ENCODE results near the gene RALY. TPM values are rescaled to one million over a fixed set of nuclear protein-coding genes. Genes with fewer than 3 reads are reported as not detected.

Gene RALY
- total RNA-seq, 6 donors from 2014 or later: 116 to 157 (median 147) TPM

DNA sequence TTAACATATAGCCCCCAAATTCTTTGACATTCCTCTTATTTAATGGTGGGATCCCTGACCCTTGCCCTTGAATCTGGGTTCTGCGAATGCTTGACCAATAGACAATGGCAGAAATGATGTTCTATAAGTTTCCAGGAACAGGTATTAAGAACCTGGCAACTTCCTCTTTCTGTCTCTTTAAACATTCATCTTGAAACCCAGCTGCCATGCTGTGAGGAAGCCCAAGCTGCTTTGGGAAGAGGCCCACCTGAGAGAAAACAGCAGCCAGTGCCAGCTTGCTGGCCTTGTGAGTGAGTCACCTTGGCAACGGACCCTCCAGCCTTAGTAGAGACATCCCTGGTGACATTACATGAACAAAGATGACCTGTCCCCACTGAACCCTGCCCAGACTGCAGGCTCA lies 45.2 kb upstream of the RALY start:
- Histone ChIP-seq H3K9me3 (peaks cover 13 to 22% (median 17%) of the 10 kb centered on the region in 4 donors), H3K27me3 (no peaks in the 10 kb centered on the region), H3K4me3 (no peak overlapping the region), H3K27ac (no peak overlapping the region), H3K4me1 (no peaks in the 10 kb centered on the region), H3K36me3 (no peaks in the 10 kb centered on the region)
- ATAC-seq (ENCODE audit: low FRiP score in 2 of 2) (no peak), DNase-seq (no peak)
- WGBS, 2 donors: 86 to 96% methylated on average over 2 of the region's 2 CpGs
- TF ChIP-seq POLR2AphosphoS5 (IDR thresholded peaks at IDR 0.05): no peak
- TF ChIP-seq POLR2A (IDR thresholded peaks at IDR 0.05): no peak
- no peak for TF ChIP-seq CTCF (IDR thresholded peaks at IDR 0.05)
- no peak for TF ChIP-seq EP300 (IDR thresholded peaks at IDR 0.05)

DNA sequence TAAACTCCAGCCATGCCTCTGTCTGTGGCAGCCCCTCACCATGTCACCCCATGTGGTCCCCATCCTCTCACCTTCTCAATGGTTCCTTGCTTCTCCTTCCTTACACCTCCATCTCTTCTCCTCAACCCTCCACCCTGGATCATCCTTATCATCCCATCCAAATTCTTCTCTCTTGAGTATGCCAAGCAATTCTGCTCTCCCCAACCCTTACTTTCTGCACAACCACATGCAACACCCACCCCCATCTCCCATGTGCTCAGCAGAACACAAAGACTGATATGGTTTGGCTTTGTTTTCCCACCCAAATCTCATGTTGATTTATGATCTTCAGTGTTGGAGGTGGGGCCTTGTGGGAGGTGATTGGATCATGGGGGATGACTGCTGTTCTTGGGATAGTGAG lies 42.5 kb upstream of the RALY start:
- DNase-seq (no peak), ATAC-seq (ENCODE audit: low FRiP score in 2 of 2) (no peak)
- Histone ChIP-seq H3K36me3 (no peaks in the 10 kb centered on the region), H3K4me1 (no peaks in the 10 kb centered on the region), H3K27ac (no peak overlapping the region), H3K4me3 (no peak overlapping the region), H3K9me3 (peaks cover 13 to 22% (median 17%) of the 10 kb centered on the region in 4 donors), H3K27me3 (no peaks in the 10 kb centered on the region)
- TF ChIP-seq POLR2AphosphoS5 (IDR thresholded peaks at IDR 0.05) (no peak), CTCF (IDR thresholded peaks at IDR 0.05) (no peak), POLR2A (IDR thresholded peaks at IDR 0.05) (no peak), EP300 (IDR thresholded peaks at IDR 0.05) (no peak)

DNA sequence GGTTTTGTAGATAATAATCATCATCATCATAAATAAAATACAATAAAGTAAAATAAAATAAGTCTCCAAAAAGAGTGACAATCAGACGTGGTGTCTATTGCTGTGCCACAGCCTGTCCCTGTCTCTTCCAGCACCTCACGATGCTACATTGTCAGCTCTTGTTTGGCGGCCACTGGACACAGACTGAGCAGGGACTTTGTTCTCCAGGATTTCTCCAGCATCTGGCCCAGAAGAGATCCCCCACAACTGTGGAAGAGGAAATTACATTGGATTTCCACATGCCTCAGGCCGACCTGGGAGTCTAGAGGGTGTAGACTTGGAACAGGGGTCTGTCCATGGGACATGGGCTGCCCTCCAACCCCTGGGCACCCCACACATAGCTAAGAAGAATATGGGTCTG lies 39.2 kb upstream of the RALY start:
- DNase-seq (no peak), ATAC-seq (ENCODE audit: low FRiP score in 2 of 2) (no peak)
- Histone ChIP-seq H3K9me3 (peaks cover 0 to 3% (median 0%) of the 10 kb centered on the region in 4 donors), H3K27me3 (no peaks in the 10 kb centered on the region), H3K36me3 (no peaks in the 10 kb centered on the region), H3K4me3 (no peak overlapping the region), H3K4me1 (no peaks in the 10 kb centered on the region), H3K27ac (no peak overlapping the region)
- no peak for TF ChIP-seq POLR2AphosphoS5 (IDR thresholded peaks at IDR 0.05)
- TF ChIP-seq CTCF (IDR thresholded peaks at IDR 0.05): no peak
- no peak for TF ChIP-seq EP300 (IDR thresholded peaks at IDR 0.05)
- TF ChIP-seq POLR2A (IDR thresholded peaks at IDR 0.05): no peak
- 90 to 94% methylated on average over 4 of the region's 4 CpGs for WGBS, 2 donors

GRCh38 chr20:33963751-33964150 lies 30.0 kb upstream of the RALY start:
- DNase-seq: no peak
- H3K9me3 ChIP-seq: no peaks in the 10 kb centered on the region
- H3K36me3 ChIP-seq: no peaks in the 10 kb centered on the region
- ATAC-seq (ENCODE audit: low FRiP score in 2 of 2): no peak
- 51 to 64% methylated on average over 3 of the region's 3 CpGs for WGBS, 2 donors
- no peak overlapping the region for H3K27ac ChIP-seq
- no peaks in the 10 kb centered on the region for H3K27me3 ChIP-seq
- no peak overlapping the region for H3K4me3 ChIP-seq
- TF ChIP-seq POLR2A (IDR thresholded peaks at IDR 0.05): no peak
- no peak for TF ChIP-seq POLR2AphosphoS5 (IDR thresholded peaks at IDR 0.05)
- no peak for TF ChIP-seq CTCF (IDR thresholded peaks at IDR 0.05)
- no peak for TF ChIP-seq EP300 (IDR thresholded peaks at IDR 0.05)
- H3K4me1 ChIP-seq: peaks cover 0 to 5% (median 0%) of the 10 kb centered on the region in 4 donors

- no peak for DNase-seq
- peaks cover 0 to 5% (median 0%) of the 10 kb centered on the region in 4 donors for H3K4me1 ChIP-seq
- no peaks in the 10 kb centered on the region for H3K36me3 ChIP-seq
- ATAC-seq (ENCODE audit: low FRiP score in 2 of 2): no peak
- no peak overlapping the region for H3K27ac ChIP-seq
- 70 to 80% methylated on average over 3 of the region's 3 CpGs for WGBS, 2 donors
- no peaks in the 10 kb centered on the region for H3K27me3 ChIP-seq
- H3K4me3 ChIP-seq: no peak overlapping the region
- H3K9me3 ChIP-seq: no peaks in the 10 kb centered on the region
- TF ChIP-seq EP300 (IDR thresholded peaks at IDR 0.05) (no peak), POLR2A (IDR thresholded peaks at IDR 0.05) (no peak), CTCF (IDR thresholded peaks at IDR 0.05) (no peak), POLR2AphosphoS5 (IDR thresholded peaks at IDR 0.05) (no peak)
These were observed 29.3 kb upstream of the RALY start for GRCh38 chr20:33964441-33964840.

Data from upper lobe of left lung (tissue), 6 donors.